Gastrocnemius medialis (tissue), 4 donors: ENCODE results near the gene ZFHX2.

ENCODE experiments used
- POLR2A ChIP-seq, 2 donors: fragments of 450-650 bp; IDR thresholded peaks; one replicate each; pipeline ENCODE4 v1.6.1; 2017; ENCODE audit warnings: antibody characterized with exemption in 2 of 2, mild to moderate bottlenecking in 2 of 2, moderate library complexity in 2 of 2
- TF ChIP-seq, protein P1 (sequence below), 5 experiments: fragments of 450-650 bp in 3 of 5; fragments of 200-600 bp in 2 of 5; sonication (generic) in 2 of 5; IDR thresholded peaks in 4 of 5; conservative IDR thresholded peaks in 1 of 5; 1 replicate in 4 of 5; 2 replicates in 1 of 5; pipeline ENCODE4 v1.5.1; 2016 to 2019; ENCODE audit warnings: antibody characterized with exemption in 5 of 5, mild to moderate bottlenecking in 3 of 5, moderate library complexity in 3 of 5

- TF ChIP-seq, protein P1, sequence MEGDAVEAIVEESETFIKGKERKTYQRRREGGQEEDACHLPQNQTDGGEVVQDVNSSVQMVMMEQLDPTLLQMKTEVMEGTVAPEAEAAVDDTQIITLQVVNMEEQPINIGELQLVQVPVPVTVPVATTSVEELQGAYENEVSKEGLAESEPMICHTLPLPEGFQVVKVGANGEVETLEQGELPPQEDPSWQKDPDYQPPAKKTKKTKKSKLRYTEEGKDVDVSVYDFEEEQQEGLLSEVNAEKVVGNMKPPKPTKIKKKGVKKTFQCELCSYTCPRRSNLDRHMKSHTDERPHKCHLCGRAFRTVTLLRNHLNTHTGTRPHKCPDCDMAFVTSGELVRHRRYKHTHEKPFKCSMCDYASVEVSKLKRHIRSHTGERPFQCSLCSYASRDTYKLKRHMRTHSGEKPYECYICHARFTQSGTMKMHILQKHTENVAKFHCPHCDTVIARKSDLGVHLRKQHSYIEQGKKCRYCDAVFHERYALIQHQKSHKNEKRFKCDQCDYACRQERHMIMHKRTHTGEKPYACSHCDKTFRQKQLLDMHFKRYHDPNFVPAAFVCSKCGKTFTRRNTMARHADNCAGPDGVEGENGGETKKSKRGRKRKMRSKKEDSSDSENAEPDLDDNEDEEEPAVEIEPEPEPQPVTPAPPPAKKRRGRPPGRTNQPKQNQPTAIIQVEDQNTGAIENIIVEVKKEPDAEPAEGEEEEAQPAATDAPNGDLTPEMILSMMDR (IDR thresholded peaks at IDR 0.05 in 4 of 5, conservative IDR thresholded peaks at IDR 0.05 in 1 of 5): no peak
- no peak for TF ChIP-seq POLR2A (IDR thresholded peaks at IDR 0.05)
These were observed 28.2 kb upstream of the ZFHX2 start for GRCh38 chr14:23579739-23580138.
